GM12873 (cell line): Measurements from ENCODE around the gene ZNF383.

Source experiments
- TF ChIP-seq, protein P1 (sequence below): IDR thresholded peaks from 2 replicates; pipeline ENCODE4 v1.5.1; 2012; ENCODE audit warnings: low read depth, mild to moderate bottlenecking, moderate library complexity, low read length, control low read depth; ENCODE audit not compliant: insufficient read depth; ENCODE audit errors: missing control alignments

ZNF383 gene

DNA sequence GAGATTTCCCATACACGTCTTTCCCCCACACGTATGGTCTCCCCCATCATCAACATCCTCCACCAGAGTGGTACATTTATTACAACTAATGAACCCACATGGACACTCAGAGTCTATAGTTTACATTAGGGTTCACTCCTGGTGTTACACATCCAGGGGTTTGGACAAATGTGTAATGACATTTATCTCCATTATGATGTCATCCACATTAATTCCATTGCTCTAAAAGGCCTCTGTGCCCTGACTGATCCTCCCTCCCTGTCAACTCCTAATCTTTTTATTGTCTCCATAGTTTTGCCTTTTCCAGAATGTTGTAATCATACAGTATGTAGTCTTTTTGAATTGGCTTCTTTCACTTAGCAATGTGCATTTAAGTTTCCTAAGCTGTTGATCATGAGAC lies 8.2 kb downstream of the ZNF383 start:
- TF ChIP-seq, protein P1, sequence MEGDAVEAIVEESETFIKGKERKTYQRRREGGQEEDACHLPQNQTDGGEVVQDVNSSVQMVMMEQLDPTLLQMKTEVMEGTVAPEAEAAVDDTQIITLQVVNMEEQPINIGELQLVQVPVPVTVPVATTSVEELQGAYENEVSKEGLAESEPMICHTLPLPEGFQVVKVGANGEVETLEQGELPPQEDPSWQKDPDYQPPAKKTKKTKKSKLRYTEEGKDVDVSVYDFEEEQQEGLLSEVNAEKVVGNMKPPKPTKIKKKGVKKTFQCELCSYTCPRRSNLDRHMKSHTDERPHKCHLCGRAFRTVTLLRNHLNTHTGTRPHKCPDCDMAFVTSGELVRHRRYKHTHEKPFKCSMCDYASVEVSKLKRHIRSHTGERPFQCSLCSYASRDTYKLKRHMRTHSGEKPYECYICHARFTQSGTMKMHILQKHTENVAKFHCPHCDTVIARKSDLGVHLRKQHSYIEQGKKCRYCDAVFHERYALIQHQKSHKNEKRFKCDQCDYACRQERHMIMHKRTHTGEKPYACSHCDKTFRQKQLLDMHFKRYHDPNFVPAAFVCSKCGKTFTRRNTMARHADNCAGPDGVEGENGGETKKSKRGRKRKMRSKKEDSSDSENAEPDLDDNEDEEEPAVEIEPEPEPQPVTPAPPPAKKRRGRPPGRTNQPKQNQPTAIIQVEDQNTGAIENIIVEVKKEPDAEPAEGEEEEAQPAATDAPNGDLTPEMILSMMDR: no peak

GRCh38 chr19:37227996-37228395 lies 10.0 kb downstream of the ZNF383 start:
- TF ChIP-seq, protein P1: peak; percentile 58

- TF ChIP-seq, protein P1: no peak
Measured at GRCh38 chr19:37243206-37243632, 25.2 kb downstream of the ZNF383 start.

- TF ChIP-seq, protein P1: no peak
Measured at GRCh38 chr19:37251308-37252229, 33.6 kb downstream of the ZNF383 start.
